ENCODE data around the gene GNAI3.

Gene GNAI3

GRCh38 chr1:109639063-109639840 lies 90.8 kb downstream of the GNAI3 start (continued):
- no peak for TF ChIP-seq BACH2 (CRISPR knock-in tag; IDR thresholded peaks at IDR 0.05; ENCODE audit: borderline replicate concordance)
- no peak for TF ChIP-seq ZNF565 (CRISPR knock-in tag; conservative IDR thresholded peaks at IDR 0.05; ENCODE audit: low read depth)

GRCh38 chr1:109639841-109640184 lies 91.4 kb downstream of the GNAI3 start:
- ATAC-seq = no peak; the same call in 2 of the 3 replicates

GRCh38 chr1:109640285-109640865 lies 92.0 kb downstream of the GNAI3 start:
- ATAC-seq = peak; percentile 79
- TF ChIP-seq ESRRG (CRISPR knock-in tag; IDR thresholded peaks at IDR 0.05) (no peak), TSHZ2 (CRISPR knock-in tag; IDR thresholded peaks at IDR 0.05) (peak; percentile 78), TCF4 (CRISPR knock-in tag; IDR thresholded peaks at IDR 0.05; ENCODE audit: borderline replicate concordance) (peak; percentile 94), CSRNP3 (CRISPR knock-in tag; IDR thresholded peaks at IDR 0.05) (0 out of 2 replicates have a peak, but pooled peaks have one; percentile 49)

More at GRCh38 chr1:109639841-109640184, 91.4 kb downstream of the GNAI3 start:
- no peak for TF ChIP-seq ZNF70 (CRISPR knock-in tag; IDR thresholded peaks at IDR 0.05)
- no peak for TF ChIP-seq TOX (CRISPR knock-in tag; IDR thresholded peaks at IDR 0.05; ENCODE audit: borderline replicate concordance)
- no peak for TF ChIP-seq PATZ1 (CRISPR knock-in tag; IDR thresholded peaks at IDR 0.05; ENCODE audit: borderline replicate concordance)
- TF ChIP-seq POU6F1 (CRISPR knock-in tag; IDR thresholded peaks at IDR 0.05; ENCODE audit: borderline replicate concordance, low read depth) = no peak
- TF ChIP-seq GLIS3 (CRISPR knock-in tag; IDR thresholded peaks at IDR 0.05) = no peak
- no peak for TF ChIP-seq ZNF565 (CRISPR knock-in tag; conservative IDR thresholded peaks at IDR 0.05; ENCODE audit: low read depth)
- TF ChIP-seq ESRRG (CRISPR knock-in tag; IDR thresholded peaks at IDR 0.05) = no peak
- TF ChIP-seq CSDC2 (CRISPR knock-in tag; IDR thresholded peaks at IDR 0.05) = no peak
- no peak for TF ChIP-seq BACH2 (CRISPR knock-in tag; IDR thresholded peaks at IDR 0.05; ENCODE audit: borderline replicate concordance)
- no peak for TF ChIP-seq ZNF8 (CRISPR knock-in tag; IDR thresholded peaks at IDR 0.05)
- no peak for TF ChIP-seq ISL1 (CRISPR knock-in tag; IDR thresholded peaks at IDR 0.05)
- TF ChIP-seq ZFP3 (CRISPR knock-in tag; IDR thresholded peaks at IDR 0.05) = no peak
- TF ChIP-seq ZC3H10 (CRISPR knock-in tag; IDR thresholded peaks at IDR 0.05) = no peak
- no peak for TF ChIP-seq CREB5 (CRISPR knock-in tag; IDR thresholded peaks at IDR 0.05; ENCODE audit: low read depth)
- no peak for TF ChIP-seq ARNTL (CRISPR knock-in tag; IDR thresholded peaks at IDR 0.05; ENCODE audit: borderline replicate concordance, low read depth)
- no peak for TF ChIP-seq SNAI2 (CRISPR knock-in tag; IDR thresholded peaks at IDR 0.05)
- TF ChIP-seq CSRNP3 (CRISPR knock-in tag; IDR thresholded peaks at IDR 0.05) = no peak
- TF ChIP-seq TCF4 (CRISPR knock-in tag; IDR thresholded peaks at IDR 0.05; ENCODE audit: borderline replicate concordance) = no peak
